CD14-positive monocyte (primary cell): ENCODE results near the gene FAAP100. TPM values are rescaled to one million over a fixed set of nuclear protein-coding genes. Genes with fewer than 3 reads are reported as not detected.

Experiments used
- DNase-seq, 3 donors: peaks; one replicate each; pipeline ENCODE4 v3.0.0-alpha.2; 2011 to 2022
- H2AFZ ChIP-seq: 2 replicates; pipeline ENCODE4 v1.6.0; 2012; ENCODE audit warnings: mild to moderate bottlenecking, low read depth, low read length, inconsistent platforms; ENCODE audit not compliant: insufficient read depth, poor library complexity, severe bottlenecking
- H3K27ac ChIP-seq, 2 donors: 1 replicate in 1 of 2; 2 replicates in 1 of 2; pipeline ENCODE4 v1.5.1; 2012 to 2013; ENCODE audit warnings: low read length in 2 of 2, control low read depth in 1 of 2, inconsistent platforms in 1 of 2, low read depth in 1 of 2, mild to moderate bottlenecking in 1 of 2
- H3K27me3 ChIP-seq, 2 donors: one replicate each; pipeline versions ENCODE4 v1.6.0 to v1.6.1; 2011 to 2013; ENCODE audit warnings: low read length in 2 of 2; ENCODE audit not compliant: control insufficient read depth in 2 of 2, insufficient read depth in 2 of 2
- H3K36me3 ChIP-seq, 2 donors: replicated peaks in 1 of 2; 1 replicate in 1 of 2; 2 replicates in 1 of 2; pipeline versions ENCODE4 v1.5.1 to v1.6.1; 2012 to 2013; ENCODE audit warnings: low read length in 2 of 2, control low read depth in 1 of 2, inconsistent platforms in 1 of 2, mild to moderate bottlenecking in 1 of 2; ENCODE audit not compliant: insufficient read depth in 2 of 2, control insufficient read depth in 1 of 2
- H3K4me1 ChIP-seq, 2 donors: 1 replicate in 1 of 2; 2 replicates in 1 of 2; pipeline versions ENCODE4 v1.5.1 to v1.6.1; 2012 to 2013; ENCODE audit warnings: low read length in 2 of 2, control low read depth in 1 of 2, inconsistent platforms in 1 of 2, mild to moderate bottlenecking in 1 of 2, moderate library complexity in 1 of 2; ENCODE audit not compliant: insufficient read depth in 2 of 2, control insufficient read depth in 1 of 2
- H3K4me2 ChIP-seq: replicated peaks from 2 replicates; pipeline ENCODE3; 2012; ENCODE audit warnings: low read length, moderate library complexity, mild to moderate bottlenecking; ENCODE audit not compliant: poor library complexity, severe bottlenecking; ENCODE audit errors: extremely low read depth
- H3K4me3 ChIP-seq, 3 experiments: fragments of 200-600 bp in 1 of 3; sonication (generic) in 1 of 3; replicated peaks in 1 of 3; 1 replicate in 2 of 3; 2 replicates in 1 of 3; pipeline ENCODE4 v1.5.1; 2011 to 2013; ENCODE audit warnings: low read length in 3 of 3, mild to moderate bottlenecking in 3 of 3, control low read depth in 2 of 3, low read depth in 2 of 3, inconsistent platforms in 1 of 3, moderate library complexity in 1 of 3
- H3K79me2 ChIP-seq: 2 replicates; pipeline ENCODE4 v1.6.0; 2012; ENCODE audit warnings: mild to moderate bottlenecking, control low read depth, inconsistent platforms, low read length, moderate library complexity; ENCODE audit not compliant: insufficient read depth
- H3K9ac ChIP-seq: 2 replicates; pipeline ENCODE4 v1.6.0; 2017; ENCODE audit warnings: low read length, mild to moderate bottlenecking; ENCODE audit not compliant: insufficient read depth, poor library complexity, severe bottlenecking
- H3K9me3 ChIP-seq, 2 donors: replicated peaks in 1 of 2; 1 replicate in 1 of 2; 2 replicates in 1 of 2; pipeline versions ENCODE4 v1.5.1 to v1.6.1; 2012 to 2013; ENCODE audit warnings: low read length in 2 of 2, control low read depth in 1 of 2; ENCODE audit not compliant: control insufficient read depth in 1 of 2, insufficient read depth in 1 of 2
- H4K20me1 ChIP-seq: 2 replicates; pipeline ENCODE4 v1.6.0; 2012; ENCODE audit warnings: mild to moderate bottlenecking, low read length, control low read depth, moderate library complexity; ENCODE audit not compliant: insufficient read depth
- H3K27ac Mint-ChIP-seq, 7 donors: one replicate each; pipeline ENCODE4 v1.8.0; 2020; ENCODE audit warnings: mild to moderate bottlenecking in 7 of 7, mixed read lengths in 7 of 7, moderate library complexity in 6 of 7, inconsistent platforms in 2 of 7
- H3K27me3 Mint-ChIP-seq, 3 donors: one replicate each; pipeline ENCODE4 v1.8.0; 2021 to 2022; ENCODE audit warnings: low read depth in 3 of 3, mild to moderate bottlenecking in 3 of 3, mixed read lengths in 3 of 3, moderate library complexity in 3 of 3, inconsistent platforms in 1 of 3
- H3K36me3 Mint-ChIP-seq, 2 donors: one replicate each; pipeline ENCODE4 v1.8.0; 2020; ENCODE audit warnings: mixed read lengths in 2 of 2, inconsistent platforms in 1 of 2, mild to moderate bottlenecking in 1 of 2
- H3K4me1 Mint-ChIP-seq: one replicate; pipeline ENCODE4 v1.8.0; 2020; ENCODE audit warnings: mild to moderate bottlenecking, mixed read lengths
- H3K4me3 Mint-ChIP-seq, 2 donors: one replicate each; pipeline ENCODE4 v1.8.0; 2020; ENCODE audit warnings: mild to moderate bottlenecking in 2 of 2, mixed read lengths in 2 of 2, moderate library complexity in 1 of 2
- H3K9me3 Mint-ChIP-seq, 7 donors: one replicate each; pipeline ENCODE4 v1.8.0; 2020 to 2022; ENCODE audit warnings: mixed read lengths in 7 of 7, mild to moderate bottlenecking in 6 of 7, moderate library complexity in 6 of 7, inconsistent platforms in 2 of 7
- WGBS: methylation state at CpG from one replicate; pipeline ENCODE4 v1.1.5; 2013; ENCODE audit warnings: missing lambda C conversion rate; ENCODE audit not compliant: insufficient coverage; 5-methylcytosine and 5-hydroxymethylcytosine counted together
- intact Hi-C, 2 donors: fragments of 100-400 bp; cut with micrococcal nuclease; formaldehyde crosslinking; loops; one replicate each; pipeline versions ENCODE4 v1.15.0 to v1.15.1; 2023
- polyA plus RNA-seq, 3 donors: library from polyadenylated mRNA; depleted of rRNA in 1 of 3; unstranded in 2 of 3; stranded (reverse) in 1 of 3; fragments of 300-500 nt in 2 of 3; fragments of >200 nt in 1 of 3; fragmentation: Illumina TruSeq in 2 of 3; gene quantifications; 1 replicate in 2 of 3; 2 replicates in 1 of 3; pipeline ENCODE4 v1.2.3, GENCODE V29; 2012 to 2021
- TF ChIP-seq, protein P1 (sequence below): fragments of 200-600 bp; IDR thresholded peaks from one replicate; pipeline ENCODE4 v1.8.0; 2022; ENCODE audit warnings: antibody characterized with exemption, mild to moderate bottlenecking

FAAP100 gene
- polyA plus RNA-seq, 3 donors, result 10.3 to 37.6 (median 13.9) TPM

- peaks cover 35 to 45% of the 10 kb centered on the region in 2 donors for H3K36me3 Mint-ChIP-seq
- Histone ChIP-seq H3K4me2 (peak overlapping the region; percentile 91), H3K9ac (peak overlapping the region; percentile 82), H3K9me3 (no peaks in the 10 kb centered on the region), H4K20me1 (peaks cover 57% of the 10 kb centered on the region), H3K27me3 (no peaks in the 10 kb centered on the region), H3K4me1 (peaks cover 57 to 76% of the 10 kb centered on the region in 2 donors), H2AFZ (no peak overlapping the region), H3K4me3 (peak overlapping the region; percentile 75 to 94 (median 83)), H3K36me3 (peaks cover 28 to 31% of the 10 kb centered on the region in 2 donors), H3K27ac (peak overlapping the region; percentile 36 to 70), H3K79me2 (peaks cover 77% of the 10 kb centered on the region)
- peak in 1 of 3 donors; percentile 38 for DNase-seq
- TF ChIP-seq, protein P1, sequence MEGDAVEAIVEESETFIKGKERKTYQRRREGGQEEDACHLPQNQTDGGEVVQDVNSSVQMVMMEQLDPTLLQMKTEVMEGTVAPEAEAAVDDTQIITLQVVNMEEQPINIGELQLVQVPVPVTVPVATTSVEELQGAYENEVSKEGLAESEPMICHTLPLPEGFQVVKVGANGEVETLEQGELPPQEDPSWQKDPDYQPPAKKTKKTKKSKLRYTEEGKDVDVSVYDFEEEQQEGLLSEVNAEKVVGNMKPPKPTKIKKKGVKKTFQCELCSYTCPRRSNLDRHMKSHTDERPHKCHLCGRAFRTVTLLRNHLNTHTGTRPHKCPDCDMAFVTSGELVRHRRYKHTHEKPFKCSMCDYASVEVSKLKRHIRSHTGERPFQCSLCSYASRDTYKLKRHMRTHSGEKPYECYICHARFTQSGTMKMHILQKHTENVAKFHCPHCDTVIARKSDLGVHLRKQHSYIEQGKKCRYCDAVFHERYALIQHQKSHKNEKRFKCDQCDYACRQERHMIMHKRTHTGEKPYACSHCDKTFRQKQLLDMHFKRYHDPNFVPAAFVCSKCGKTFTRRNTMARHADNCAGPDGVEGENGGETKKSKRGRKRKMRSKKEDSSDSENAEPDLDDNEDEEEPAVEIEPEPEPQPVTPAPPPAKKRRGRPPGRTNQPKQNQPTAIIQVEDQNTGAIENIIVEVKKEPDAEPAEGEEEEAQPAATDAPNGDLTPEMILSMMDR, result no peak
- H3K4me1 Mint-ChIP-seq, result peaks cover 67% of the 10 kb centered on the region
- H3K9me3 Mint-ChIP-seq, result peaks cover 0 to 4% (median 0%) of the 10 kb centered on the region in 7 donors
- peaks cover 0 to 2% (median 0%) of the 10 kb centered on the region in 3 donors for H3K27me3 Mint-ChIP-seq
- intact Hi-C loops, result loop anchor here (2.0 to 5.0 kb wide), 4 partner anchors 25 to 115 kb away; partner anchors contain the start of genes BAHCC1 (in 1 of the 2) and FAAP100 (in 1 of the 2)
- WGBS, result 0% methylated on average over 62 of the region's 62 CpGs
- peak overlapping the region; percentile 82 to 95 (median 89) for H3K27ac Mint-ChIP-seq
- peak overlapping the region; percentile 95 to 96 for H3K4me3 Mint-ChIP-seq
Observed at GRCh38 chr17:81511804-81512561, 40.2 kb downstream of the FAAP100 start.

- intact Hi-C loops, result loop anchor here (2.0 to 5.0 kb wide), 4 partner anchors 25 to 114 kb away; partner anchors contain the start of genes BAHCC1 (in 1 of the 2) and FAAP100 (in 1 of the 2)
- WGBS, result 4% methylated on average over 4 of the region's 9 CpGs
- no peak for DNase-seq
Observed at GRCh38 chr17:81511554-81511803, 40.7 kb downstream of the FAAP100 start.

More at GRCh38 chr17:81511554-81511803, 40.7 kb downstream of the FAAP100 start:
- H3K36me3 Mint-ChIP-seq, result peaks cover 31 to 41% of the 10 kb centered on the region in 2 donors
- Histone ChIP-seq H3K4me3 (peak overlapping the region; percentile 75 to 94 (median 83)), H3K4me2 (peak overlapping the region; percentile 91), H3K9ac (peak overlapping the region; percentile 82), H3K27ac (peak overlapping the region; percentile 36 to 70), H3K36me3 (peaks cover 28 to 31% of the 10 kb centered on the region in 2 donors), H4K20me1 (peaks cover 54% of the 10 kb centered on the region), H3K79me2 (peaks cover 72% of the 10 kb centered on the region), H3K4me1 (peaks cover 53 to 71% of the 10 kb centered on the region in 2 donors), H3K27me3 (no peaks in the 10 kb centered on the region), H2AFZ (no peak overlapping the region), H3K9me3 (no peaks in the 10 kb centered on the region)
- H3K4me3 Mint-ChIP-seq, result peak overlapping the region; percentile 95 to 96
- TF ChIP-seq, protein P1, result no peak
- H3K27me3 Mint-ChIP-seq, result peaks cover 0 to 2% (median 0%) of the 10 kb centered on the region in 3 donors
- H3K9me3 Mint-ChIP-seq, result peaks cover 0 to 4% (median 1%) of the 10 kb centered on the region in 7 donors
- H3K4me1 Mint-ChIP-seq, result peaks cover 62% of the 10 kb centered on the region
- H3K27ac Mint-ChIP-seq, result peak overlapping the region; percentile 82 to 95 (median 89)
